Stimulated activated CD4-positive, alpha-beta T cell treated with anti-CD3 and anti-CD28 coated beads, Interleukin-12 subunit alpha, Interleukin-12 subunit beta, amount 100 ng/mL, for 48 hours (primary cell): Measurements from ENCODE around the gene RNU2-1.
"Not testable (repeated sequence)": the region's sequence is repeated elsewhere in the genome, so short reads cannot be mapped to it uniquely, and the experiment has no call there.

Experiments used
- DNase-seq, 3 donors: peaks; one replicate each; pipeline ENCODE4 v3.0.0-alpha.2; 2020; ENCODE audit warnings: low read depth in 2 of 3, low spot score in 1 of 3

The RNU2-1 gene

DNA sequence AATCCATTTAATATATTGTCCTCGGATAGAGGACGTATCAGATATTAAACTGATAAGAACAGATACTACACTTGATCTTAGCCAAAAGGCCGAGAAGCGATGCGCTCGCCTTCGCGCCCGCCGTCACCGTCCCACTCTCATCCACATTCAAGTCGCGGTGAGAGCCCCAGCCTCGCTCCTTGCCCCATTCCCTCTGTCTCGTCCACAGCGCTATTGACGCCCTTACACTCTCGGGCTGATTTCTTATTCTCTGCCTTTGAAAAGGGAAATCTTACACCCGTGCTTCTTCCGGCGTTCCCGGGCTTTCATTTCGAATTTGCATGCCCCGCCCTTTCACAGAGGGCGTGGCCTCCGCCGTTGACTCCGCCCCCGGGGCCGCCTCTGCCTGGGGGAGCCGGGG is at the start of gene RNU2-1:
Gene RNU2-1 (minus strand): TSS at position 101 of the 400 bp plus-strand sequence.
- not testable (repeated sequence) for DNase-seq

DNA sequence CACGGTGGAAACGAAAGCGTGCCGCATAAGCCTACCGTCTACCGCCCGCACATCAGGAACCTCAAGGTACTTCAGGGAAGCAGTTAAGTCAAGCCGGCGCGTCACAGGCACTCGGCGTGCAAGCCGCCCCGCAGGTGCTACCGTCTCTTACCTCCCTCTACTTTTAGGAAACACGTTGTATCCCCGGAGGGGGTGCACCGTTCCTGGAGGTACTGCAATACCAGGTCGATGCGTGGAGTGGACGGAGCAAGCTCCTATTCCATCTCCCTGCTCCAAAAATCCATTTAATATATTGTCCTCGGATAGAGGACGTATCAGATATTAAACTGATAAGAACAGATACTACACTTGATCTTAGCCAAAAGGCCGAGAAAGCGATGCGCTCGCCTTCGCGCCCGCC is 39.1 kb upstream of the RNU2-1 start:
- DNase-seq: not testable (repeated sequence)

- DNase-seq: not testable (repeated sequence)
Observed at GRCh38 chr17:43272483-43272882, 38.7 kb upstream of the RNU2-1 start.

DNA sequence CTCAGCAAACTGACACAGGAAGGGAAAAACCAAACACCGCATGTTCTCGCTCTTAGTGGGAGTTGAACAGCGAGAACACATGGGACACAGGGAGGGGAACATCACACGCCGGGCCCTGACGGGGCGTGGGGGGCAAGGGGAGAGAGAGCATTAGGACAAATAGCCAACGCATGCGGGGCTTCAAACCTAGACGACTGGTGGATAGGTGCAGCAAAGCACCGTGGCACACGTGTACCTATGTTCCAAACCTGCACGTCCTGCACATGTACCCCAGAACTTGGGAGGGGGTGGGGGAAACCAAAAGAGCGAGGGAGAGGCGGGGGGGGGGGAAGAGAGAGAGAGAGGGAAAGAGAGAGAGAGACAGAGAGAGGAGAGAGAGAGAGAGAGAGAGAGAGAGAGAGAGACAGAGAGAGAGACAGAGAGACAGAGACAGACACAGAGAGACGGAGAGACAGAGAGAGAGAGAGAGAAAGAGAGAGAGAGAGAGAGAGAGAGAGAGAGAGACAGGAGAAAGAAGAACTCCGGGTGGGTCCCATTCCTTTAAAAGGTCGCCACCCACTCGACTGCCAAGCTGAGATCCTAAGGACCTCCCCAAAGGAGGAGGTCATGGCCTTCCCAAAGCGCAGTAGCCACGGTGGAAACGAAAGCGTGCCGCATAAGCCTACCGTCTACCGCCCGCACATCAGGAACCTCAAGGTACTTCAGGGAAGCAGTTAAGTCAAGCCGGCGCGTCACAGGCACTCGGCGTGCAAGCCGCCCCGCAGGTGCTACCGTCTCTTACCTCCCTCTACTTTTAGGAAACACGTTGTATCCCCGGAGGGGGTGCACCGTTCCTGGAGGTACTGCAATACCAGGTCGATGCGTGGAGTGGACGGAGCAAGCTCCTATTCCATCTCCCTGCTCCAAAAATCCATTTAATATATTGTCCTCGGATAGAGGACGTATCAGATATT is 37.1 kb upstream of the RNU2-1 start:
- not testable (repeated sequence) for DNase-seq

GRCh38 chr17:43246456-43246855 is 12.7 kb upstream of the RNU2-1 start:
- DNase-seq: not testable (repeated sequence)

GRCh38 chr17:43240596-43241352 is 7.0 kb upstream of the RNU2-1 start:
- not testable (repeated sequence) for DNase-seq

DNA sequence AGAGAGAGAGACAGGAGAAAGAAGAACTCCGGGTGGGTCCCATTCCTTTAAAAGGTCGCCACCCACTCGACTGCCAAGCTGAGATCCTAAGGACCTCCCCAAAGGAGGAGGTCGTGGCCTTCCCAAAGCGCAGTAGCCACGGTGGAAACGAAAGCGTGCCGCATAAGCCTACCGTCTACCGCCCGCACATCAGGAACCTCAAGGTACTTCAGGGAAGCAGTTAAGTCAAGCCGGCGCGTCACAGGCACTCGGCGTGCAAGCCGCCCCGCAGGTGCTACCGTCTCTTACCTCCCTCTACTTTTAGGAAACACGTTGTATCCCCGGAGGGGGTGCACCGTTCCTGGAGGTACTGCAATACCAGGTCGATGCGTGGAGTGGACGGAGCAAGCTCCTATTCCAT is 5.8 kb upstream of the RNU2-1 start:
- not testable (repeated sequence) for DNase-seq

GRCh38 chr17:43233263-43233662 is 514 bp downstream of the RNU2-1 start:
- not testable (repeated sequence) for DNase-seq

GRCh38 chr17:43232021-43232699 is 1.6 kb downstream of the RNU2-1 start:
- not testable (repeated sequence) for DNase-seq

- not testable (repeated sequence) for DNase-seq
Observed at GRCh38 chr17:43231205-43232020, 2.4 kb downstream of the RNU2-1 start.

DNA sequence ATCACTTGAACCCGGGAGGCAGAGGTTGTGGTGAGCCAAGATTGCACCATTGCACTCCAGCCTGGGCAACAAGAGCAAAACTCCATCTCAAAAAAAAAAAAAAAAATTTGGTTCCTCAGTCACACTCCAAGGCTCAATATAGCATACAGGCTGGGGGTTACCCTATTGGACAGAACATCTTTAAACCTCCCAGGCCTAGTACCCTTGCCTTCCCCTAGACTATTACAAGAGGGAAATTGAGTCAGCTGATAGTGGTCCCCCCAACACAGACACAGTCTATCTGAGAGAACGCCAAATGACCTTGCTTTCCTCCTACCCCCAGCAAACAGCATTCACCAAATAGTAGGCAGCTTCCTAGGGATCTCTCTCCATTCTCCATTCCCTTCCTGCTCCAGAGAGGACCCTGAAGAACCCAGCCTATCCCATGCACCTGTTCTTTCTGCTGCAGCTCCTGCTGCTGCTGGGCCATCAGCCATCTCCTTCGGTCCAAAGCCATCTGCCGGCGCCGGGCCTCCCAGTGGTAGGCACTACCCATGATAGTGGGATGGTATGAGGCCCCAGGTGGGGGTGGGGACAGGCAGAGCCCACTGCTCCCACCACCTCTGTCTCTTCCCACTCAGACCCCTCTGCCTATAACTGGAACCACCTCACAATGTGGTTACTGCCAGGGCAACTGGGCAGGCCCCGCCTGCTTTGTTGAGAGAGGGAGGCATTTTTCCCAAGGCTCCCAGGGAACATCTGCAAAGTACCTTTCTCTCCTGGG is 5.6 kb downstream of the RNU2-1 start, which contains the start of gene CCDC200:
Gene CCDC200 (minus strand): TSS at position 604 of the 763 bp plus-strand sequence. CDS start 69 bp downstream, at position 535.
- DNase-seq: not testable (repeated sequence)

DNA sequence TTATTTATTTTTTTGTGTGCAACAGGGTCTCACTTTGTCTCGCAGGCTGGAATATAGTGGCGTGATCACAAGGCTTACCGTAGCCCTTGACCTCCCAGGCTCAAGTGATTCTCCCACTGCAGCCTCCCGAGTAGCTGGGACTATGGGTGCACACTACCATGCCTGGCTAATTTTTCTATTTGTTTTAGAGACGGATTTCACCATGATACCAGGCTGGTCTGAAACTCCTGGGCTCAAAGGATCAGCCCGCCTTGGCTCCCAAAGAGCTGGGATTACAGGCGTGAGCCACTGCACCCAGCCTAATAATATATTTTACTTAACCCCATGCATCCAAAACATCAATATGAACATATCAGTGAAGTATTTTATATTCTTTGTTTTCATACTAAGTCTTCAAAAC is 7.4 kb downstream of the RNU2-1 start:
- no peak for DNase-seq

GRCh38 chr17:43224146-43224705 is 9.6 kb downstream of the RNU2-1 start:
- no peak for DNase-seq

GRCh38 chr17:43220511-43221125 is 13.2 kb downstream of the RNU2-1 start:
- no peak for DNase-seq

- no peak for DNase-seq
Observed at GRCh38 chr17:43219746-43220380, 13.9 kb downstream of the RNU2-1 start.

DNA sequence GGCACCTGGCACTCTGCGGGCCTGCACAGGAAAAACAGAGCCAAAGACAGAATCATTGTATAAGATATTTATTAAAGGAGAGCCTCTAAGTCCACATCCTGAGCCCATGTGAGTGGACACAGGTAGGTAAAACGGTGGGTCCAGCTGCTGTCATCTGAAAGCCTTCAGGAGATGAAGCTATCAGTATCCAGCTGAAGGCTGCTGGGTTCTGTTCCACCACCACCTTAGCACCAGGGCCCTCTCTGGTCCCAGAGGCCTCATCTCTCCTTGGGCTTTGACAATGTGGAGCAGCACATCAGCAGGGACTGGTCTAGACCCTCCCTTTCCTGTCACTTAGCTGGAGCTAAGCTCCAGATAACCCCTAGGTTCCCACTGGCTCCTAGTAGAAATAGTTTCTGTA is 14.8 kb downstream of the RNU2-1 start:
- DNase-seq: no peak

- DNase-seq: no peak
Observed at GRCh38 chr17:43217614-43218087, 16.1 kb downstream of the RNU2-1 start.
